ENCODE data around the gene NIP7. TPM values are rescaled to one million over a fixed set of nuclear protein-coding genes. Genes with fewer than 3 reads are reported as not detected.

NIP7 gene
- total RNA-seq, 1 experiment from 2014 or later: 25.4 TPM

DNA sequence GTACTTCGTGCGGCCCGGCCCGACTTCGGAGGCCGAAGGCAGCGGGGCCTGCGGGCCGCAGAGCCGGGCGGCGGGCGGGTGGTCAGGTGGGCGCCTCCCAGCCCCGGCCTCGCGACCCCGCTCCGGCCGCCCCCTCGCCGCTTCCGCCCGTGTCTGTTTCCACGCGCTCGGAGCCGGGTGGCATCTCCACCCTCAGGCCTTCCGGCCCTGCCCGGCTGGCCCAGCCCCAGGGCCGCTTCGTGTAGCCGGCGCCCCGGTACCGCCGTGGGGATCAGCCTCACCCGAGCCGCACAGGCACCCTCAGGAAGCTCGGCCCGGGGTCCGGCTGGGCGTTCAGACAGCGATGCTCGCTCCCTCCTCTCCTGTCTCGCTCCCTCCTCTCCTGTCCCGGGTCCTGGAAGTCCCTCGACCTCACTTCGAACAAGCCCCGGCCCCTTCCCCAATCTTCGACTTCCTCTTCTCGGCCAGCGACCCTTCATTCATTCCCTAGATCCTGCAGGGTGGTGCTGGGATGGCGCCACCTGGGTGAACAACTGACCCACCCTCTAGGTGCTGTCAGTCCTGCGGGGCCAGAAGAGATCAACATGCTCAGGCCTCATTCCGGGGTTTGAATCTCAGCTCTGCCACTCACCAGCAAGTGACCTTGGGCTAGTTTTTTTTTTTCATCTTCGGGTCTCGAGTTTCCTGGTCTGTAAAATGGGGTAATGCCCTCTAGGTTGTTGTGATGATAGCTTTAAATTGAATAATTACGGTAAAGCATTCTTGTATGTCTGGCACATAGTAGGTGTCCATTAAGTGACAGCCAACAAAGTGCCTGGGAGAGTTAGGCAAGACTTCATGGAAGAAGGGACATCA is 27.8 kb upstream of the NIP7 start:
- DNase-seq: peak; percentile 26
- ChIA-PET POLR2A (ENCODE audit: unreplicated experiment) (no interaction called here), CTCF (interaction anchor here (0.7 kb wide), 1 partner anchor 17 kb away, joined by 3 read pairs; no protein-coding TSS in a partner anchor)
- Histone ChIP-seq H3K79me2 (ENCODE audit: low read length) (peaks cover 32% of the 10 kb centered on the region), H3K27me3 (ENCODE audit: low read length) (no peaks in the 10 kb centered on the region), H3K4me3 (ENCODE audit: low read length) (peak overlapping the region; percentile 95), H3K9me2 (replicated peaks; ENCODE audit: low read length) (no peaks in the 10 kb centered on the region), H3K9ac (ENCODE audit: low read length) (peak overlapping the region; percentile 87), H3F3A (ENCODE audit: low read length, unreplicated experiment) (no peaks in the 10 kb centered on the region), H3K9me3 (ENCODE audit: low read length) (no peaks in the 10 kb centered on the region), H3K4me1 (ENCODE audit: insufficient read depth, low read length) (no peaks in the 10 kb centered on the region), H3K36me3 (ENCODE audit: low read depth, low read length) (peaks cover 8% of the 10 kb centered on the region; the same call in 1 of the 2 replicates), H3K27ac (ENCODE audit: low read length) (peak overlapping the region; percentile 20; the same call in 1 of the 2 replicates), H4K20me1 (ENCODE audit: low read length) (no peaks in the 10 kb centered on the region), H2AFZ (ENCODE audit: low read length) (peak overlapping the region; percentile 68), H3K4me2 (ENCODE audit: low read length) (peak overlapping the region; percentile 86)
- intact Hi-C loops (cut with micrococcal nuclease): loop anchor here (1.0 kb wide), 1 partner anchor 28 kb away; the partner anchor contains the start of genes COG8 and NIP7
- TF ChIP-seq CTCF (conservative IDR thresholded peaks at IDR 0.05; ENCODE audit: low read depth, low read length) (peak; percentile 35), EZH2 (IDR thresholded peaks at IDR 0.05; ENCODE audit: low read length, unreplicated experiment) (no peak)
- peak; percentile 64 for ATAC-seq
- BruUV-seq (replicated peaks): TSS peak; percentile 49

DNA sequence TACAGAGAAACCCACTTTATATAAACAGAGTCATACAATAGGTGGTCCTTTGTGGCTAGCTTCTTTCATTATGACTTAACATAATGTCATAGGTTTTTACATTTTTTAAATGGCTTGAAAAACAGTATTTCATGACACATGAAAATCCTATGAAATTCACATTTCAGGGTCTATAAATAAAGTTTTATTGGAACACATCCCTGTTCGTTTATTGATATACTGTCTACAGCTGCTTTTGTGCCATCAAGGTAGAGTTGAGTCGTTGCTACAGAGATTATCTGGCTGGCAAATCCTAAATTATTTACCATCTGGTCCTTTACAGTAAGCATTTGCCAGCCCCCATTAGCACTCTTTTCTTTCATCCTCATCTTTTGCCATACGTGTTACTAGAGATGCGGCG is 26.1 kb upstream of the NIP7 start:
- no peaks in the 10 kb centered on the region for H3K9me2 ChIP-seq (replicated peaks; ENCODE audit: low read length)
- H3K36me3 ChIP-seq (ENCODE audit: low read depth, low read length): peaks cover 9% of the 10 kb centered on the region; the same call in 1 of the 2 replicates
- no peaks in the 10 kb centered on the region for H3K4me1 ChIP-seq (ENCODE audit: insufficient read depth, low read length)
- H3K9me3 ChIP-seq (ENCODE audit: low read length): no peaks in the 10 kb centered on the region
- H3K79me2 ChIP-seq (ENCODE audit: low read length): peaks cover 32% of the 10 kb centered on the region
- H3K27ac ChIP-seq (ENCODE audit: low read length): no peak overlapping the region
- ChIA-PET CTCF (no interaction called here), POLR2A (ENCODE audit: unreplicated experiment) (no interaction called here)
- H3F3A ChIP-seq (ENCODE audit: low read length, unreplicated experiment): no peaks in the 10 kb centered on the region
- DNase-seq (no peak), ATAC-seq (no peak)
- no peaks in the 10 kb centered on the region for H3K27me3 ChIP-seq (ENCODE audit: low read length)
- H3K4me3 ChIP-seq (ENCODE audit: low read length): no peak overlapping the region
- no peaks in the 10 kb centered on the region for H4K20me1 ChIP-seq (ENCODE audit: low read length)
- no peak overlapping the region for H3K9ac ChIP-seq (ENCODE audit: low read length)
- no TSS peak for BruUV-seq (replicated peaks)
- TF ChIP-seq EZH2 (IDR thresholded peaks at IDR 0.05; ENCODE audit: low read length, unreplicated experiment): no peak
- TF ChIP-seq CTCF (conservative IDR thresholded peaks at IDR 0.05; ENCODE audit: low read depth, low read length): no peak
- TF ChIP-seq EZH2phosphoT487 (IDR thresholded peaks at IDR 0.05; ENCODE audit: borderline replicate concordance, low read length): no peak
- no peak overlapping the region for H3K4me2 ChIP-seq (ENCODE audit: low read length)
- H2AFZ ChIP-seq (ENCODE audit: low read length): no peak overlapping the region
- intact Hi-C loops (cut with micrococcal nuclease): no loop called here

GRCh38 chr16:69314534-69314933 is 25.0 kb upstream of the NIP7 start:
- ChIA-PET CTCF (interaction anchor here (0.6 kb wide), 1 partner anchor 381 kb away, joined by 4 read pairs; no protein-coding TSS in a partner anchor), POLR2A (ENCODE audit: unreplicated experiment) (no interaction called here)
- no peak for TF ChIP-seq EZH2 (IDR thresholded peaks at IDR 0.05; ENCODE audit: low read length, unreplicated experiment)
- Histone ChIP-seq H3K9ac (ENCODE audit: low read length) (no peak overlapping the region), H3K9me2 (replicated peaks; ENCODE audit: low read length) (no peaks in the 10 kb centered on the region), H3K4me3 (ENCODE audit: low read length) (no peak overlapping the region), H3K36me3 (ENCODE audit: low read depth, low read length) (peaks cover 14% of the 10 kb centered on the region; the same call in 1 of the 2 replicates), H3K9me3 (ENCODE audit: low read length) (no peaks in the 10 kb centered on the region), H4K20me1 (ENCODE audit: low read length) (no peaks in the 10 kb centered on the region), H3K27me3 (ENCODE audit: low read length) (no peaks in the 10 kb centered on the region), H3K4me1 (ENCODE audit: insufficient read depth, low read length) (no peaks in the 10 kb centered on the region), H2AFZ (ENCODE audit: low read length) (no peak overlapping the region), H3K4me2 (ENCODE audit: low read length) (no peak overlapping the region), H3F3A (ENCODE audit: low read length, unreplicated experiment) (no peaks in the 10 kb centered on the region), H3K27ac (ENCODE audit: low read length) (no peak overlapping the region), H3K79me2 (ENCODE audit: low read length) (peaks cover 32% of the 10 kb centered on the region)
- BruUV-seq (replicated peaks): no TSS peak
- ATAC-seq: no peak
- intact Hi-C loops (cut with micrococcal nuclease): no loop called here
- DNase-seq: no peak
